NCI-H2227 (cell line): Measurements from ENCODE around the gene CWC27.
A peak's percentile ranks its signal among the peaks of the same experiment; 100 is the strongest.

ENCODE experiments used
- DNase-seq: peaks from one replicate; lab custom pipeline; 2025; ENCODE audit not compliant: unreplicated experiment; lab: John Stamatoyannopoulos, UW

Gene CWC27

DNA sequence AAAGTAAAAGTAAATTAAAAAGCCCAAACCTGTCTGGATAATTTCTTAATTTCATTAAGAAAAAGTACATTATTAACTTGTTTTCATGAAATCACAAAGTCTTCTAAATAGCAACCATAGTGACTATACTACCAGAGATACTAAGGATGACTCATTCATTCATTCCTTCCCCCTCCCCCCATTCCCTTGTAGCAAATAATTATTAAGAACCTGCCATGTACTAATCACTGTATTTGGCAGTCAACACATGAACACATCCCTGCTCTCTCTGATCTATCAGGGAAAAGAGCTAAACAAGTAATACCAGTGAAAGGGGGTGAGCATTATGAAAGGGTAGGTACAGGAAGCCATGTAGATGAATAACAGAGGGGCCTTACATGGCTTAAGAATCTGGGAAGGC lies 203.9 kb downstream of the CWC27 start:
- DNase-seq, result no peak

GRCh38 chr5:64973215-64973614 lies 204.5 kb downstream of the CWC27 start:
- DNase-seq, result no peak

DNA sequence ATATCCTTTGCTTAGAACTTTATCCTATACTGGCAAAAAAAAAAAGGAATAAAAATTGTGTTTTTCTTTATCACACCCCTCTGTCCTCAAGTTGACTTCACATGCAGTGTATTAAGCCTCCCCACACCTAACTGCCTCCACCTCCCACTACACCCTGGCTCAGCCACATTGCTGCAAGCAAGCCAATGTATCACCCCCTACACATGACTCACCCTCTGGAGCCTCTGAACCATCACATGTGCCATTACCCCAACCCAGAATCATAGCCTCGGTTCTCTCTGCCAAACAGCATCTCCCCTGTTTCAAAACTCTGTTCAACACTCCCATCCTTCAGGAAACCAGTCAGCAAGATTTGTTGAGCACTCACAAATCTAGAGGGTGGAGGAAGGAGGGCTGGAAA lies 209.0 kb downstream of the CWC27 start:
- DNase-seq, result no peak

DNA sequence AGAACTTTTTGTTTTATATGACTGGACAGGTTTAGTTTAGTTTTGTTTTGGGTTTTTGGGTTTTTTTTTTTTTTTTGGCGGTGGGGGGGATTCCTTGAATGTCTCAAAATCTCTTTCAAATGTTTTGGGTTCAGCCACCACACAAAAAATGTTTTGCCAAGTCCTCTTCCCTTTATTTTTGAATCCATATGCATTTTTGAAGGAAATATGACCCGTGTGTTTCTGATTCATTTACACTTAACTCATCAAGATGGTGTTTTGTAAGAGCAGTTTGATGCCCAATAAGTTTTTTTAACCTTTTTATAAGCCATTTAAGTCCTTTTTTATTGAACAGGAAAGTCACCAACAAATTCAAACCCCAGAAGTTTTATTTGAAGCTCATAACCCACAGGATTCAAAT lies 209.8 kb downstream of the CWC27 start:
- no peak for DNase-seq

GRCh38 chr5:64979531-64979930 lies 210.8 kb downstream of the CWC27 start:
- no peak for DNase-seq

DNA sequence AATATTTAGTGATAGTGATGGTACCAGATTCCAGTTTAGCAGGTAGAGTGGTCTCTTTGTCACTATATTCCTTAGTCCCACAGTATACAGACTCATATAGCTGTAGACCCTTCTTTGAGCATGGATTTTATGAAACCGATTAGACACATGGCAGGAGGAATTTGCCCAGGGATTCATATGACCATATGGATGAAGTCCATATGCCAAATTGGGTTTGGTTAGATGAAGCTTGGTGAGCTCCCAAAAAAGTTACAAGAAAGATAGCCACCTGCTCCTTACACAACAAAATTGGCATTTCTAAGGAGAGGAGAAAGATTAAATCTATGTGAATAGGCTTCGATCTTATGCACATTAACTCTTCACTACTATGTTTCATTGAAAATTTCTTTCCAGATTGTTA lies 211.4 kb downstream of the CWC27 start:
- no peak for DNase-seq

DNA sequence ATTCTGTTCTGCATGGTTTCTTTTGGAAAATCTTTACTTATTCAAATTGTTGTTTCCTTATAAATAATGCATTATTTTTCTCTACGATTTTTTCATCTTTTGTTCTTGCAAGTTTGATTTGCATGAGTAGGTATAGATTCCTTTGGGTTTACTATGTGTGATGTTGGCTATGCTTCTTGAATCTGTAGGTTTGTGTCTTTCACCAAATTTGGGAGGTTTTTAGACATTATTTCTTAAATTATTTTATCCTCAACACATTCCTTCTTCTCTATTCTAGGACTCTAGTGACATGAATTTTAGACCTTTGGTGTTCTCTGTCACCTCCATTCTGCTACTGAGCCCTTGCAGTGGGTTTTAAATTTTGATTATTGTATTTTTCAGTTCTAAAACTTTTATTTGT lies 219.0 kb downstream of the CWC27 start:
- no peak for DNase-seq

DNA sequence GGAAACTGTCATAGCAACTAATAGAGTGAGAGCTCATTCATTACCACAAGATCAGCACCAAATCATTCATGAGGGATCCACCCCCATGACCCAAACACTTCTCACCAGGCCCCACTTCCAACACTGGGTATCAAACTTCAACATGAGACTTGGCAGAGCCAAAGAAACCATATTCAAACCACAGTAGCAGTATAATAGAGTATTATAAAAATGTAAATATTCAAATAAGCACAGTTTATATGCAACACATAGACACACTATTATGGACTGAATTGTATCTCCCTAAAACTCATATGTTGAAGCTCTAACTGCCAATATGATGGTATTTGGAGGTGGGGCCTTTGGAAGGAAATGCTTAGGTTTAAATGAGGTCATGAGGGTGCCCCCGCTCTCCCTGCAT lies 240.5 kb downstream of the CWC27 start:
- no peak for DNase-seq

GRCh38 chr5:65010841-65011240 lies 242.1 kb downstream of the CWC27 start:
- DNase-seq, result no peak

- DNase-seq, result peak; percentile 9
These were observed 243.7 kb downstream of the CWC27 start for GRCh38 chr5:65012301-65012892.

GRCh38 chr5:65013166-65013565 lies 244.4 kb downstream of the CWC27 start:
- no peak for DNase-seq

- DNase-seq, result no peak
These were observed 246.0 kb downstream of the CWC27 start for GRCh38 chr5:65014769-65015168.

DNA sequence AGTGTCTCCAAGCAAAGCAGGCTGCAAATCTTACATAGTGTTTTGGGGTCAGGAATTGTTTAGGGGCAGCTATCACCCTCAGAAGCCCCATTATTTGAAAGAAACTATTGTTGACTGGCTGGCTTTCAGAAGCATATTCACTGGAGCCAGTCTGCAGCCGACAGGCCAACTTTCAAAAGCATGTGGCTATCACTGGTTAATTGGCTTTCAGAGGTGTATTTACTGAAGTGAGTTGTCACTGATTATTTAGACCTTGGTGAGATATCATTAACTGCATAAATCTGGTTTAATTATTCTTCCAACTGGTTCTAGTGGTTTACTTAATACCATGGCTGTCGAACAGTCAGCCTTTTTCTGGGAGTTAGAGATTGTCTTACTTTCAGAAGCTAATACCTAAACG lies 247.0 kb downstream of the CWC27 start:
- no peak for DNase-seq

GRCh38 chr5:65017636-65018035 lies 248.9 kb downstream of the CWC27 start:
- no peak for DNase-seq

- DNase-seq, result no peak
These were observed 250.0 kb downstream of the CWC27 start for GRCh38 chr5:65018763-65019162.

DNA sequence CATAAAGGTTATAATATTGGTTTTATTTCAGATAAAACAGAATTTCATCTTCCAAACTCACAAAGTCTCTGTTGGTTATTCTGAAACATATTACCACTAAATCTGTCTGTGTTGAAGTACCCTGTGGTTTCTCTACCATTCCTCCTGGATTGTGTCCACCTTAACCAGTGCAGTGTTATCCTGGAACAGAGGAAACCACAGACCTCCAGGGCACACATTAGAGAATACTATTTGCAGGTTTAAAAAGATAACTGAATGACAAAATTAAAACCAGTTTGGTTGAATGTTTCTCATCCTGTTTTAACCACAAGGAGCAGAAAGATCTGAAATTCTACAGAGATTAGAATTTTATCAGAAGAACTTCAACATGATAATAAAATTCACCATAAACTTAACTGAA lies 251.8 kb downstream of the CWC27 start:
- no peak for DNase-seq

- DNase-seq, result no peak
These were observed 252.9 kb downstream of the CWC27 start for GRCh38 chr5:65021527-65022226.

- DNase-seq, result no peak
These were observed 254.2 kb downstream of the CWC27 start for GRCh38 chr5:65022932-65023331.

GRCh38 chr5:65024681-65025080 lies 256.0 kb downstream of the CWC27 start:
- no peak for DNase-seq

GRCh38 chr5:65026816-65027548 lies 258.3 kb downstream of the CWC27 start:
- DNase-seq, result no peak

DNA sequence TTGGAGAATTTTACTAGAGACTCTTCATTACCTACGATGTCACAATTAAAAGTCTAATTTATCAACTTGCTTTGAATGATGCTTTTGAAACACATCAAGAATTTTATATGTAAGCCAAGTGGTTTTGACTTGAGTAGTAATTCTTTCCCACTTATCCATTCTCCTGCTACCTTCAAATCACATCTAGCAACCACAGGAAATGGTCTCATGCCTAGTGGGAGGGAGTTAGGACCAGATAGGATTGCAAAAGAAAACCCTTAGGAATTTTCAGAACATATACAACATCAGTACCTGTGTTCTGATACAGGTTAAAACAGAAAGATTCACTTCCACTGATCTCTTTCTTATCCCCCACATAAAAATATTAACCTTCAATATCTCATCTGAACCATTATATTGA lies 260.4 kb downstream of the CWC27 start:
- no peak for DNase-seq

DNA sequence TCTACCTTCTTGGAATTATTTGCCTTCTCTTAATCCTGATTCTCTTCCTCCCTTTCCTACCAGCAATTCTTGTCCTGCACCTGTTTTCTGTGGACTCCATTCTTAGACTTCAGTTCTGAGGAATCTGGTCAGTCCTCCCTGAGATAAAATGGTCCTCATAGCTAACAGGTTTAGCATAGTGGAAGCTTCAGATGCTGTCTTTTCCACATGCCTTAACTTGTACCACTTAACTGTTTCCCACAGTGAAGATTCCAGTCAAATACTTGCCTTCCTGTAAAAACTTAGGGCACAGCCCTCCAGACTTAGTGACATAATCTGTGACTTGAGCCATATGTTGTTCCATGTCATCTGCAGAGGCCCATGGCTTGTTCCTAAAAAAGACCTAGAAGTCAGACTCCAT lies 261.3 kb downstream of the CWC27 start:
- DNase-seq, result no peak
